ENCODE data around the gene POLR3H. TPM values are rescaled to one million over a fixed set of nuclear protein-coding genes. Genes with fewer than 3 reads are reported as not detected.

POLR3H gene
- total and polyA plus RNA-seq, 2 donors (not counting 3 experiments of a cell fraction or from before 2014, with no cell fraction given) = 31.2 to 39.4 TPM

DNA sequence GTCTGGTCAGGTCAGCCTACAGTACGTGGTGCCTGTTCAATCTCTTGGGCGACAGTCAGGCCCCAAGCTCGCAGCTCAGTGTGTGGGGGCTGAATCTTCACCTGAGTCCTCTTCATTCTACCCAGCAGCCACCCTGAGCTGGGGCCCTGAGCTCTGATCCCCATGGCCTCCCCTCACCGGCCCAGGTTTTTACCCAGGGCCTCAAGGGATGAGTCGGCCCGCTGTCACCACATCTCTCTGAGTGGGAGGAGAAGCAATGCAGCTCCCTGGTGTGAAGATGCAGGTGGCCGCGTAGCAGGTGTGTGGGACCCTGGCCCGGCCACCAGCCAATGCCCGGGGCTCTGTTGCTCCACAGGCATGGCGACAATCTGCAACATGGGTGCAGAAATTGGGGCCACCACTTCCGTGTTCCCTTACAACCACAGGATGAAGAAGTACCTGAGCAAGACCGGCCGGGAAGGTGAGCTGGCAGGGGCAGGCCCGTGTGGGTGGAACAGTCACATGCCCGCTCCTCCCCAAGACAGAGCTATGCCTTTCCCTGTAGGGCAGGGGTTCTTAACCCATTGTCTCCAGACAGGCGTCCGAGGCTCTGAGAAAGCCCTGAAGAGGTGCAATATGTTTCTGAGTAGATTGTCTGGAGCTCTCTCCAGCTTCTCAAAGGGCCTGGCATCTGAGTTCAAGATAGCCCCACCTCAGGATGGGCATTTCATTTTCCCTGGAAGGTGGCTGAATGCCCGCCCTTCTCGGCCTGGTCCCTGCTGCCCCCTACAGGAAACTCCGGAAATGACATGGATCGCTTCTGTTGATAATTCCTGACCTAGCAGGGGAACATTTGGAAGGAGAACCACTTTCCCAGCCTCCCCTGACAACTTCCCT is 26.9 kb downstream of the POLR3H start:
- Histone ChIP-seq H3K79me2 (ENCODE audit: control insufficient read depth, insufficient read depth, low read length) (no peaks in the 10 kb centered on the region), H3K9me3 (replicated peaks; ENCODE audit: control insufficient read depth, insufficient read depth, low read length) (no peaks in the 10 kb centered on the region), H4K20me1 (replicated peaks; ENCODE audit: control insufficient read depth, extremely low read depth, insufficient read depth, low read length) (no peaks in the 10 kb centered on the region), H3K4me1 (ENCODE audit: control insufficient read depth, extremely low read depth, insufficient read depth, low read length) (peaks cover 3% of the 10 kb centered on the region), H3K9ac (replicated peaks; ENCODE audit: extremely low read depth, insufficient read depth, low read length) (no peak overlapping the region), H3K4me3 (replicated peaks in 1 of 3; ENCODE audit: insufficient read depth in 1 of 3, low read depth in 1 of 3, low read length in 3 of 3) (no peak overlapping the region), H3K27me3 (ENCODE audit: control insufficient read depth in 2 of 2, insufficient read depth in 2 of 2, low read length in 2 of 2) (no peaks in the 10 kb centered on the region), H3K27ac (ENCODE audit: insufficient read depth, low read depth, low read length) (no peak overlapping the region), H3K36me3 (ENCODE audit: control insufficient read depth in 2 of 2, extremely low read depth in 1 of 2, insufficient read depth in 2 of 2, low read length in 2 of 2) (peaks cover 0 to 19% of the 10 kb centered on the region in 2 experiments), H3K4me2 (ENCODE audit: insufficient read depth, low read length) (no peak overlapping the region), H2AFZ (ENCODE audit: low read depth, low read length) (no peak overlapping the region), H3K9me1 (replicated peaks; ENCODE audit: control insufficient read depth, extremely low read depth, insufficient read depth, low read length) (no peaks in the 10 kb centered on the region)
- CTCF ChIA-PET = interaction anchor here (0.6 to 7.5 kb wide), 40 partner anchors 8 to 595 kb away, joined by 3 to 251 read pairs (median 6); partner anchors contain the start of genes ACO2, PHF5A, POLR3H and TEF
- DNase-seq (ENCODE audit: low read depth, low spot score) (peak; percentile 64), FAIRE-seq (peak; percentile 98)
- dilution Hi-C loops (cut with MboI; ENCODE audit: extremely low pct_ligation_motif_present, low sequenced_read_pairs) = no loop called here
- no TSS peak for BruUV-seq (replicated peaks)
- intact Hi-C loops (cut with micrococcal nuclease) = loop anchor here (1.0 kb wide), 2 partner anchors 48 to 113 kb away; partner anchors contain the start of gene ACO2
- no peak for TF ChIP-seq MAX (IDR thresholded peaks at IDR 0.05; ENCODE audit: insufficient read depth, insufficient read length)
- peak; percentile 80 to 89 for TF ChIP-seq CTCF (IDR thresholded peaks at IDR 0.05; ENCODE audit: extremely low read depth in 1 of 2, insufficient read depth in 1 of 2, low read depth in 1 of 2, low read length in 2 of 2)
- POLR2A ChIA-PET = interaction anchor here (0.6 kb wide), 1 partner anchor 66 kb away, joined by 3 read pairs; no protein-coding TSS in a partner anchor

DNA sequence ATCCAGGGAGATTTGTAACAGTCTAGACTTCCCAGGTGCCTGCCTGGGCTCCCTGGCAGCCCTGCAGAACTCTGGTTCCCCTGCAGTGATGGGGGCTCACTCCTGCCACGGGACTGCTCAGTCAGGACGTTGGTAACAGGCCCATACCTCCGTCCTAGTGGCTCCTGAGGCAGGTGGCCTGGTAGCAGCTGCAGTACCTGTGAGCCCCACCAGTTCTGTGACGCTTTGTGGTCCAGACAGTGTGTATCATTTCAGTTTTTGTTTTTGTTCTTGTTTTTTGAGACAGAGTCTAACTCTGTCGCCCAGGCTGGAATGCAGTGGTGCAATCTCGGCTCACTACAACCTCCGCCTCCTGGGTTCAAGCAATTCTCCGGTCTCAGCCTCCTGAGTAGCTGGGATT is 27.8 kb downstream of the POLR3H start:
- Histone ChIP-seq H3K4me1 (ENCODE audit: control insufficient read depth, extremely low read depth, insufficient read depth, low read length) (peaks cover 3% of the 10 kb centered on the region), H3K27me3 (ENCODE audit: control insufficient read depth in 2 of 2, insufficient read depth in 2 of 2, low read length in 2 of 2) (no peaks in the 10 kb centered on the region), H2AFZ (ENCODE audit: low read depth, low read length) (no peak overlapping the region), H3K36me3 (ENCODE audit: control insufficient read depth in 2 of 2, extremely low read depth in 1 of 2, insufficient read depth in 2 of 2, low read length in 2 of 2) (peaks cover 0 to 19% of the 10 kb centered on the region in 2 experiments), H3K9ac (replicated peaks; ENCODE audit: extremely low read depth, insufficient read depth, low read length) (no peak overlapping the region), H3K27ac (ENCODE audit: insufficient read depth, low read depth, low read length) (no peak overlapping the region), H3K4me3 (replicated peaks in 1 of 3; ENCODE audit: insufficient read depth in 1 of 3, low read depth in 1 of 3, low read length in 3 of 3) (no peak overlapping the region), H3K9me1 (replicated peaks; ENCODE audit: control insufficient read depth, extremely low read depth, insufficient read depth, low read length) (no peaks in the 10 kb centered on the region), H4K20me1 (replicated peaks; ENCODE audit: control insufficient read depth, extremely low read depth, insufficient read depth, low read length) (no peaks in the 10 kb centered on the region), H3K4me2 (ENCODE audit: insufficient read depth, low read length) (no peak overlapping the region), H3K9me3 (replicated peaks; ENCODE audit: control insufficient read depth, insufficient read depth, low read length) (no peaks in the 10 kb centered on the region), H3K79me2 (ENCODE audit: control insufficient read depth, insufficient read depth, low read length) (no peaks in the 10 kb centered on the region)
- TF ChIP-seq GATA2 (IDR thresholded peaks at IDR 0.05; ENCODE audit: insufficient read depth, insufficient read length, low read depth, low read length) (no peak), POLR2A (IDR thresholded peaks at IDR 0.05; ENCODE audit: low read depth, low read length) (no peak), MYC (IDR thresholded peaks at IDR 0.05; ENCODE audit: low read depth, low read length) (no peak), EZH2 (IDR thresholded peaks at IDR 0.05; ENCODE audit: borderline replicate concordance, low read depth, low read length, severe bottlenecking) (no peak), CTCF (IDR thresholded peaks at IDR 0.05; ENCODE audit: extremely low read depth in 1 of 2, insufficient read depth in 1 of 2, low read depth in 1 of 2, low read length in 2 of 2) (no peak), POLR2AphosphoS5 (IDR thresholded peaks at IDR 0.05; ENCODE audit: insufficient read depth, low read depth, low read length) (no peak), MAX (IDR thresholded peaks at IDR 0.05; ENCODE audit: insufficient read depth, insufficient read length) (no peak), JUN (IDR thresholded peaks at IDR 0.05; ENCODE audit: borderline replicate concordance, insufficient read depth, insufficient read length, low read depth) (no peak), FOS (IDR thresholded peaks at IDR 0.05; ENCODE audit: borderline replicate concordance, insufficient read depth, low read length) (no peak)
- intact Hi-C loops (cut with micrococcal nuclease) = no loop called here
- no TSS peak for BruUV-seq (replicated peaks)
- dilution Hi-C loops (cut with MboI; ENCODE audit: extremely low pct_ligation_motif_present, low sequenced_read_pairs) = no loop called here
- no peak for DNase-seq (ENCODE audit: low read depth, low spot score)
- POLR2A ChIA-PET = no interaction called here
- FAIRE-seq = no peak
- CTCF ChIA-PET = interaction anchor here (1.1 to 7.5 kb wide), 16 partner anchors 7 to 594 kb away, joined by 3 to 251 read pairs (median 6); partner anchors contain the start of gene TOB2

Measured in endothelial cell of umbilical vein (primary cell).